HG02870 (cell line): ENCODE results near the gene CTSF.
"Not testable (repeated sequence)": the region's sequence is repeated elsewhere in the genome, so short reads cannot be mapped to it uniquely, and the experiment has no call there.

Source experiments
- ATAC-seq: cut with Tn5 transposase; IDR thresholded peaks from one replicate; pipeline ENCODE4 v1.9.1; 2021; ENCODE audit warnings: mild to moderate bottlenecking, moderate library complexity; ENCODE audit not compliant: unreplicated experiment

CTSF gene

DNA sequence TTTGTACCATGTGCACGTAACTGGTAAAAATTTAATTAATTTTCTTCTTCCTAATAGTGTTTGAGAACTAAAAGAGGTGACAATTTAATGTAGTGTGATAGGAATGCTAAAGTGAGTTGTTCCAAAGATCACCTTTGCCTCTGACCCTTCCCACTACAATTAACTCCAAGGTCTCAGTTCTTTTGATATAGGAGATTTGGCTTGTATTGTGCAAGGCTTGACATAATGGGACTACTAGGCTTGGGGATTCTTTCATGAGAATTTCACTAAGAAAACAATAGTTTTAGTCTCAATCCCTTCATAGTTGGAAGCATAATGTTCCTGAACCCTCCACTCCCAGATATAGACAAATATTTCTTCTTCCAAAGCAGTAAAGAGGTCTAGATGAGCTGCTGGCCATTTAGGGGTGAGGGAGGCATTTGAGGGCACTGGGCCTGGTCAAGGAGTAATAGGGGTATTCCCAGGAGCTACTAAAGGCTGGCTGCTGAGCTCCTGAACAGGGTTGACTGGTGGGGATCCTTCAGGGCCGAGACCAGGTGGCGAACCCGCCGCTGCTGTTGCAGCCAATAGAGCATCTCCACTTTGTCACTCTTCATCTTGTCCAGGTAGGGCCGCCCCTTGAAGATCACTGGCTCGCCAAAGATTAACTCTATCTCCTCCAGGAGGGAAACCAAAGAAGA is 21.7 kb upstream of the CTSF start:
- ATAC-seq: no peak

DNA sequence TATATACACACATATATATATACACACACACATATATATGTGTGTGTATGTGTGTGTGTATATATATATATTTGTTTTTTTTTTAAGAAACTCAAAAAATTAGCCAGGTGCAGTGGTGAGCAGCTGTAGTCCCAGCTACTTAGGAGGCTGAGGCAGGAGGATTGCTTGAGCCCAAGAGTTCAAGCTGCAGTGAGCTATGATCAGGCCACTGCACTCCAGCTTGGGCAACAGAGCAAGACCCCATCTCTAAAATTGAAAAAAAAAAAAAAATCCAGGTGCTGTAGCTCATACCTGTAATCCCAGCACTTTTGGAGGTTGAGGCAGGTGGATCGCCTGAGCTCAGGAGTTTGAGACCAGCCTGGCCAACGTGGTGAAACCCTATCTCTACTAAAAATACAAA is 20.9 kb upstream of the CTSF start:
- ATAC-seq: not testable (repeated sequence)

DNA sequence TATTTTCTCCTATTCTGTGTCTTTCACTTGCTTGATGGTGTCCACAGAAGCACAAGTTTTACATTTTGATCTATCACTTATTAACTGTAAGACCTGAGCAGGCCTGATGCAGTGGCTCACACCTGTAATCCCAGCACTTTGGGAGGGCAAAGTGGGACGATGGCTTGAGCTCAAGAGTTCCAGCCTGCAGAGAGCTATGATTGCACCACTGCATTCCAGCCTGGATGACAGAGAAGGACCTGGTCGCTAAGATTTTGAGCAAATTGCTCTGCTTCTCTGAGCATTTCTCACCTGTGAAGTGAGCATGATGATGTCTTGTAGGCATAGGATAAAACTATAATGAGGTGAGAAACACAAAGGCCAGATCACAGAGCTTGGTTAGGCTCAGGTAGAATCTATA is 17.7 kb upstream of the CTSF start:
- ATAC-seq: no peak

DNA sequence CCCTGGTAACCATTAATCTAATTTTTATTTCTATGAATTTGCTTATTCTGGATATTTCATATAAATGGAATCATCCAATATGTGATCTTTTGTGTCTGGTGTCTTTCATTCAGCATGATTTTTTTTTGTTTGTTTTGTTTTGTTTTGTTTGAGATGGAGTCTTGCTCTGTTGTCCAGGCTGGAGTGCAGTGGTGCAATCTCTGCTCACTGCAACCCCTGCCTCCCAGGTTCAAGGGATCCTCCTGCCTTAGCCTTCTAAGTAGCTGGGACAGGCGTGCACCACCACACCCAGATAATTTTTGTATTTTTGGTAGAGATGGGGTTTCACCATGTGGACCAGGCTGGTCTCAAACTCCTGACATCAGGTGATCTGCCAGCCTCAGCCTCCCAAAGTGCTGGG is 17.0 kb upstream of the CTSF start:
- not testable (repeated sequence) for ATAC-seq

DNA sequence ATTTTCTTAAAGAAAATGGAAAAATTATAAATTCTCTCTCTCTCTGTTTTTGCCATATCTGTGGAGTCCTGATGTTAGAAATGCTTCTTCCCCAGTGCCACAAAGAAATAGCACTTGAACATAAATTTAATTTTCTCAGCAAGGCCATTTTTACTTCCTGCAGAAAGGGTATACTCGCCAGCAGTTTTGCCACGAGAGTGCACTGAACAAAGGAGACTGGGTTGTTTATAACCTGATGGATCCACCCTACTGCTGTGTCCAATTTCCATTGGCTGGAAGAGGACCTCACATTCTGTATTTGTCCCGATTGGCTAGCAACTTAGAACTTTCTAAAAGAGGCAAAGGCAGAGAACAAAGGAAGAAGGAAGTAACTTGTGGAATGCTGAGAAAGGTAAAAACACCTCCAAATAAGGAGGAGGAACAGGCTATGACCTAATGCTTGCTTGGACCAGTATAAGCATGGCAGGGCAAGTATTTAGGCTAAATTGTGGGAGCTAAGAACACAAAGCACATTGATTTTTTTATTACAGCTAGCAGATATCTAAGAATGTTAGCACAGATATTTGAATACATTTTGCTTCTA is 14.2 kb upstream of the CTSF start:
- ATAC-seq: not testable (repeated sequence)

DNA sequence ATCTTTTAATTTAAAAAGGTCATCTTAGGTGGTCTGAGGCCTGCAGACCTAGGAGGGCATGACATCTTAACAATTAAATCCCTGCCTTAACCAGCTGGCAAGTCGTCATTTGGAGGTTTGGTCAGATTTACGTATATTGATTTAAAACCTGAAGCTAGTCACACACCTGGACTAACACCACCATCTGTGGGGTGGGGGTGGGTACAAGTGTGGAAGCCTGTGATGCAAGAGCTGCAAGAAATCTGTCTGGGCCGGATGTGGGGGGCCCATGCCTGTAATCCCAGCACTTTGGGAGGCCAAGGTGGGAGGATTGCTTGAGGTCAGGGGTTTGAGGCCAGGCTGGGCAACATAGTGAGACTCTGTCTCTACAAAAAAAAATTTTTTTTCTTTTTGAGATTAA is 12.9 kb upstream of the CTSF start:
- no peak for ATAC-seq

DNA sequence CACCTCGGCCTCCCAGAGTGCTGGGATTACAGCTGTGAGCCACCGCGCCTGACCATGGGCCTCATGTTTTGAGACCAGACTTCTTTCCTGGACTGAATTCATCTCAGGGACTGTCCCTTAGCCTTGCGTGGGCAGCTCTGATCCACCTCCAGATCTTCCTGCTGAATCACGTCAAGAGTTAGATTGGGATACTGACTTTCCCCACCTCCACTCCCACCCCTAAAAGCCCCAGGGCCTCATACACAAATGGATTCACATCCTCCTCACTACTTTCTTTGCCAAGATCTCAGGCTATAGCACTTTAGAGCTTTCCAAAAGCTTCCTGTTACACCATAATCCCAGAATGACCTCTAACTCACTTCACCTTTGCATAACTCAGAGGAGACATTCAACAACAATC is 12.4 kb upstream of the CTSF start:
- ATAC-seq: no peak

DNA sequence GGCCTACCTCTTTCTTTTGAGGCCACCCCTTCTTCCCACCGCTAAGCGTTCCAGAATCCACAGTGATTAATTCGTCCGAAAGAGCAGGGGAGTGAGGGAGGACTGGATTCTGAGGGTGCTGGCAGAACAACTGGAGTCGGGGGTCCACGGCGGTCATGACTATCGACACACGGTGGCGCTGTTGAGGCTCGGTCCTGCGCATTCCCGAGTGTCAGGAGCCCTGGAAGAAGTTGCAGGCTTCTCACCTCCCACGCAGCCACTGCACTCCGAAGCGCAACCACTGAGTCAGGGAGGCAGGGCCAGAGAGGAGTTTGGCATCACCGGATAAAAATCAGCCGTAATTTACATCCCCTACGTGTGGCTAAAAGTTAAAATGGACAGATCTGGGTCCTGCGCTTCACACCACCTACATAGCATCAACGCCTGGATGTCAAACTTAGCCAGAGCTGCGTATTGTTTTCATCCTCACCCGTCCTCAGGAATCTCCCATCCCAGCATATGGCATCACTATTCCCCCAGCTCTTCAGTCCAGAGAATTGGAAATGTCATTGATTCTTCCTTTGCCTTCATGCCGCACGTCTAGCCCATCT is 10.7 kb upstream of the CTSF start:
- no peak for ATAC-seq

DNA sequence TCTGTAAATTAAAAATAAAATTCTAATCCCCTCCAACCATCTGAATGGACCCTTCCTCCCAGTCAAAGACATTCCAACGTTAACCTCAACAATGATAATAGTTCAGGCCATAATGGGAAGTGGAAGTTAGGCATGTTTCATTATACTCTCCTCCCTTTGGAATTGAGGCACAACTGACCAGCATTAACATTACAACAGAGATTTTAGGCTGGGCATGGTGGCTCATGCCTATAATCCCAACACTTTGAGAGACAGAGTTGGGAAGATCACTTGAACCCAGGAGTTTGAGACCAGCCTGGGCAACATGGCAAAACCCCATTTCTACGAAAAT is 2.4 kb upstream of the CTSF start:
- ATAC-seq: no peak

DNA sequence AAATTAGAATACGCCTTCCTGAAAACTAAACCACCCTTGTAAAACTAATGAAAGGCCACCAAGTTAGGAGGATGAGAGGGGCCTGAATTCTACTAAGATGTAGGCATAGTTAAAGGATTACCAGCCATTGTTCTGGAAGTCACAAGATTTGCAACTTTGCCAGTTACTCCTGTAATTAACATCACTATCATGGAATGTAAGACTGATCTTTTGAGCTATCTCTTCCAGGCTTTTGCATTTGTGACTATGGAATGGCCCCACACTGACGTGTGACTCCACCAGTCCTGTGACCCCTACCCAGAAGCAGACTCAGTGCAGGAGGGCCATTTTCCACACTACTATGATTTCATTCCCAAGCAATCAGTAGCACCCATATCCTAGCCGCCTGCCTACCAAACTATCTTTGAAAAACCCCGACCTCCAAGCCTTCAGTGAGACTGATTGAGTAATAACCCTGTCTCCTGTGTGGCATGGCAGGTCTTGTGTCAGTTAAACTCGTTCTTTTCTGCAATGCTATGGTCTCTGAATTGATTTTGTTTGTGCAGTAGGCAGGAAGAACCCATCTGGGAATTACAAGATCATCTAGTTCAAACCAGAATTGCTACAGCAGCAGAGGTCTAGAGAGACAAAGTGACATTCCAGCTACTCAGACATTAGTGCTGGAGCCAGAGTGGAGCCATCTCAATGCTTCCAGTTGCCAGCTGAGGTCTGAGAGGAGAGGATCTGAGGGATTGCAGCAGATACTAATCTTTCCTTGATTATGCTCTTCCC is 1.9 kb upstream of the CTSF start:
- no peak for ATAC-seq

DNA sequence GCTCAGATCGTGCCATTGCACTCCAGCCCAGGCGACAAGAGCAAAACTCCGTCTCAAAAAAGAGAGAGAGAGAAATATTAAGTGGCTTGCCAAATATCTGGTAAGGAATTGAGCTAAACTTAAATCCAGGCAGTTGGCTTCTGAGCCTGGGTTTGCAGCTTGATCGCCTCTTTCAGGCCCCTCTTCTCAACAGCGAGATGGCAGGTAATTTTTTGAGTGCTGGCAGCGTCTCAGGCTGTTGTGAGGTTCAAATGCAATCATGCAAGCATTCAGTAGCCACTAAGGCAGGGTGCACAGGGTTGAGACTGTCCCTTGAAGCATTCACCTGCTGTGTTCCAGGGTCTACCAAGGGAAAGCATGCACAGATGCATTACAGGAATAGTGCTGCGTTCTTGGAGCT is 670 bp upstream of the CTSF start:
- ATAC-seq: no peak

DNA sequence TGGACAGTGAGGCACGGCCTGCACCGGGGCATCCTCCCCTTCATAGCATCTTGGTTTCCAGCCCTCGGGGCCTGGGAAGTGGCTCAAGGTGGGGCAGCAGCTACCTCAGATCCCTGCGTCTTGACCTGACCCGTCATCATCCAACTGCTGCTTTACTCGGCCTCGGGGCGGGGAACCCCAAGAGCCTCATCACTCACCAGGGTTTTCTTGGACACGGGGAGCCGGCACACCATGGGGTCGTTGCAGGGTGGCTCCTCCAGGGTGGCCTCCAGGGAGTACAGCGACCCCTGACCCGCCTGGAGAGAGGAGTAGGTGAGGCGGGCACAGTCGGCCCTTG is 651 bp downstream of the CTSF start:
- no peak for ATAC-seq

DNA sequence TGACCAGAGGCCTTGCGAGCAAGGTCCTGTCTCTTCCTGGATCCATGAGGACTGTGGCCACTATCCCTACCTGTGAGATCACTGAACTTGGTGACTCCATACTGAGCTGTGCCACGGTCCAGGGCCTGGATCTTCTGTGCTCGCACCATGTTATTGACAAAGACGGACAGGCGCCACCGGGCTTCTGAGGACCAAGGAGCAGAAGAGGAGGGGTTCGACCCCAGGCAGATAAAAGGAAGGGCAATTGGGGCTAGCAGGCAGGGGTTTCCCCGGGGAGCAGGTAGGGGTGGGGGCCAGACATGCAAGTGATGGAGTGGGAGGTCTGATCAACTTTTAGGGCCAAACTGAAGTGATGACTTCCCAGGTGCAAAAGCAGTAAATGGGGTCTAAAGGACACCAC is 2.2 kb downstream of the CTSF start:
- ATAC-seq: no peak

DNA sequence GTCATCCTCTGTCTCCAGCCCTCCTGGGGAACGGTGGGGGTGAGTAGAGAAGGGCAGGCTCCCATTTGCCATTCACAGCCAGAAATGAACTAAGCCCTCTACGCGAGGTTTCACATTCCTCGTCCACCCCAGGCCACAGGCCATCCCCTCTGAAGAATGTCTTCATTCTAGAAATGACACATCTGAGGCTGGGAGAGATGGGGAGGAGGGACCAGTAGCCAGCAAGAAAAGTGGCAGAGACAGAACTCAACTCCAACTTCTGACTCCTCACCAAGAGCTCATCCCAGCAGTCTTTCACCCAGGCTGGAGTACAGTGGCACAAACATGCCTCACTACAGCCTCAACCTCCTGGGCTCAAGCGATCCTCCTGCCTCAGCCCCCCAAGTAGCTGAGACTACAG is 3.4 kb downstream of the CTSF start:
- ATAC-seq: no peak

DNA sequence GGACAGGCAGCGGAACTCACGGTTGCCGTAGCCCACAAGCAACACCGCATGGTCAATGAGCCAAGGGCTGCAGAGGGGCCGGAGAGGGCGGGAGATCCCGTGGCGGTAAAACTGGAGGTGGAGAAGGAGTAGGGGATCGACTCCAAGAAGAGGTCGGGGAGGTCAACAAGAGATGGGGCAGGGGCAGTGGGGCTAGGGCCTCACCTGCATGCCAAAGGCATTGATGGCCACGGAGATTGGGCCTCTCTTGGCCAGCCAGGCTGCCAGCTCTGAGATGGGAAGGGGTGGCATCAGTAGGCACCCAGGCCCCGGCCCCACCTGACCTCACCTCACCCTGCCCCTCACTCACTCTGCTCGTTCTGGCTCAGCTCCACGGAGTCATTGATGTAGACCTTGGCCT is 3.9 kb downstream of the CTSF start:
- no peak for ATAC-seq

DNA sequence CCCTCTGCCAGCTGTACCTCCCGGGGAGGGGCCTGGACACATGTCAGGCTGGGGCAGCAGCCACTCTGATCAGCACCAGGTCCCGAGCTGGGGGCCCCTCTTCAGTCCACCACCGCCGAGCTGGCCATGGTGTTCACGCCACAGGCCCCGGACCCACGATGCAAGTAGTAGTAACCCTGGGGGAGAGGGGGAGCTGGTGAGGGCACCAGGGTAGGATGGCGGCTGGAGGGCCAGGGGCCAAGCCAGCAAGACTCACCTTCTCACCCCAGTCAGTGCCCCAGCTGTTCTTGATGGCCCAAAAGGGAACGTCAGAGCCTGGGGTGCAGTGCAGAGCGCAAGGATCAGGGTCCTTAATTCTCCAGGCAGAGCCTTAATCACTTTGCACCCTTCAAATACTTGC is 4.6 kb downstream of the CTSF start:
- no peak for ATAC-seq

DNA sequence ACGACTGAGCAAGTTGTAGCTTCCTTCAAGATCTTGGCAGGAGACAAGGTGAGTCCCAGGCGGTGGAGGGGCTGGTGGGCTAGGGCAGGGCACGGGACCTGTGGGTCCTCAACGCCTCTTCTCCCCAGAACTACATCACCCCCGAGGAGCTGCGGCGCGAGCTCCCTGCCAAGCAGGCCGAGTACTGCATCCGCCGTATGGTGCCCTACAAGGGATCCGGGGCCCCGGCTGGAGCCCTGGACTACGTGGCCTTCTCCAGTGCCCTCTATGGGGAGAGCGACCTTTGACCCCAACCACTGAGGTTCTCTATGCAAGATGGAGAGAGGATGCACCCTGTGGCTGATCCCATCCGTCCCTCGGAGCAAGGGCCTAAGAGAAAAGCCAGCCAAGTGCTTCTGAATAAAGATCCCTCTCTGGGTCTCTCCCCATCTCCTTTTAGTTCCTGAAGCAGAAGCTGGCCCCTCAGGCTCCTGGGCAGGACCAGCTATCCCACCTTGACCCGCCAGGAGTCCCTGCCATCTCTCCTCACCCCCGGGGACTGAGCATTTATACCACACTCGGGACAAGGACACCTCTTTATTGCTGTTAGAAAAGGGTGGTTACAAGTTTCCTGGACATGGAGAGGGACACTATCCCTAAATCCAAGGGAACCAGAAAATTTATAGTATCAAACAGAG is 5.4 kb downstream of the CTSF start:
- no peak for ATAC-seq

DNA sequence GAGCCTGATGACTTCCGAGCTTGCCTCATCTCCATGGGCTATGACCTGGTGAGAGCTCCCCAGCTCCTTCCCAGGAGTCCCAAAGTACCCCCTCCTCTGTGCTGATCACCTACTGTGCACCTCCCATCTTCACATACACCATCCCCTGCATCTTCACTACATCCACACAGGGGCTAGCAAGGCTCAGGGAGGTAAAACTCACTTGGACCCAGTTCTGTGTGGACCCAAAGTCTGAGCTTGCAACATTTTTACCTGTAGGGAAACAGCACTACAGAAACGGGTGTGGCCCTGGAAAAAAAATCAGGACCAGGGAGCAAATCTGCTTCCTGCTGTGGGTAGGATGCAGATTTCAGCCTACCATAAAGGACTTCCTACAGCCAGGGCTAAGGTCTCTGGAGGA is 6.1 kb downstream of the CTSF start:
- no peak for ATAC-seq

DNA sequence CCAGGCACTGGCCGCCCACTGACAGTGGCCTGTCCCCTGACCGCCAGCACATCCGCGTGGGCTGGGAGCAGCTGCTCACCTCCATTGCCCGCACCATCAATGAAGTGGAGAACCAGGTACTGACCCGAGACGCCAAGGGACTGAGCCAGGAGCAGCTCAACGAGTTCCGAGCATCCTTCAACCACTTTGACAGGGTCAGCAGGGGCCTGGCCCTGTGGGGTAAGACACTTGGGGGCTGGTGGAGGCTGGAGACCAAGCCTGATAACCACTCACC is 6.5 kb downstream of the CTSF start:
- no peak for ATAC-seq

DNA sequence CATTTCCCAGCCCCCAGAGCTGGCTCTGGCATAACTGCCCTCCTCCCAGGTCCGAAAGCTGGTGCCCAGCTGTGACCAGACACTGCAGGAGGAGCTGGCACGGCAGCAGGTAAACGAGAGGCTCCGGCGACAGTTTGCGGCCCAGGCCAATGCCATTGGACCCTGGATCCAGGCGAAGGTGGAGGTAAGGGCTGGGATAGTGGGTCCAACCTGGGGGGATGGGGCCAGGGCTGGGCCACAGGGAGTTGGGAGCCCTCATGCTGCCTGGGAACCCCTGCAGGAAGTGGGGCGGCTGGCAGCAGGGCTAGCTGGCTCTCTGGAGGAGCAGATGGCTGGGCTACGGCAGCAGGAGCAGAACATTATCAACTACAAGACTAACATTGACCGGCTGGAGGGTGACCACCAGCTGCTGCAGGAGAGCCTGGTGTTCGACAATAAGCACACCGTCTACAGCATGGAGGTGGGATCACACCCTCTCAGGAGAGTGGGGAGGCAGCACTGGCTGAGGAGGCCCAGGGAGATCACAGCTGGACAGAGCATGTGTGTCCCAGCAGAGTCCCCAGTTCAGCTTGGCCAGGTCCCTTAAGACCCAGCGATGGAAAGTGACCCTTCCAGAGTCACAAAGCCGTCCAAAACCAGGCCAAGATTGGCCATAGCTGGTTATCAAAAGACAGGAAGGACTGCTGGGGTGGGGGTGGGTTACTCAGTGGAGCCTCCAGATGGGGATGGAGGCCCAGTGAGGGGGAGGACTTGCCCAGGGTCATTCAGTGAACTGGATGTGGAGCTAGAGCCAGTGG is 7.0 kb downstream of the CTSF start:
- ATAC-seq: no peak
